HG02943 (cell line): Measurements from ENCODE around the gene ZNF398.
"Not testable (repeated sequence)": the region's sequence is repeated elsewhere in the genome, so short reads cannot be mapped to it uniquely, and the experiment has no call there.

Source experiments
- ATAC-seq: cut with Tn5 transposase; IDR thresholded peaks from one replicate; pipeline ENCODE4 v1.9.1; 2021; ENCODE audit warnings: mild to moderate bottlenecking, low read depth, moderate library complexity; ENCODE audit not compliant: unreplicated experiment

The ZNF398 gene, protein sequence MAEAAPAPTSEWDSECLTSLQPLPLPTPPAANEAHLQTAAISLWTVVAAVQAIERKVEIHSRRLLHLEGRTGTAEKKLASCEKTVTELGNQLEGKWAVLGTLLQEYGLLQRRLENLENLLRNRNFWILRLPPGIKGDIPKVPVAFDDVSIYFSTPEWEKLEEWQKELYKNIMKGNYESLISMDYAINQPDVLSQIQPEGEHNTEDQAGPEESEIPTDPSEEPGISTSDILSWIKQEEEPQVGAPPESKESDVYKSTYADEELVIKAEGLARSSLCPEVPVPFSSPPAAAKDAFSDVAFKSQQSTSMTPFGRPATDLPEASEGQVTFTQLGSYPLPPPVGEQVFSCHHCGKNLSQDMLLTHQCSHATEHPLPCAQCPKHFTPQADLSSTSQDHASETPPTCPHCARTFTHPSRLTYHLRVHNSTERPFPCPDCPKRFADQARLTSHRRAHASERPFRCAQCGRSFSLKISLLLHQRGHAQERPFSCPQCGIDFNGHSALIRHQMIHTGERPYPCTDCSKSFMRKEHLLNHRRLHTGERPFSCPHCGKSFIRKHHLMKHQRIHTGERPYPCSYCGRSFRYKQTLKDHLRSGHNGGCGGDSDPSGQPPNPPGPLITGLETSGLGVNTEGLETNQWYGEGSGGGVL

DNA sequence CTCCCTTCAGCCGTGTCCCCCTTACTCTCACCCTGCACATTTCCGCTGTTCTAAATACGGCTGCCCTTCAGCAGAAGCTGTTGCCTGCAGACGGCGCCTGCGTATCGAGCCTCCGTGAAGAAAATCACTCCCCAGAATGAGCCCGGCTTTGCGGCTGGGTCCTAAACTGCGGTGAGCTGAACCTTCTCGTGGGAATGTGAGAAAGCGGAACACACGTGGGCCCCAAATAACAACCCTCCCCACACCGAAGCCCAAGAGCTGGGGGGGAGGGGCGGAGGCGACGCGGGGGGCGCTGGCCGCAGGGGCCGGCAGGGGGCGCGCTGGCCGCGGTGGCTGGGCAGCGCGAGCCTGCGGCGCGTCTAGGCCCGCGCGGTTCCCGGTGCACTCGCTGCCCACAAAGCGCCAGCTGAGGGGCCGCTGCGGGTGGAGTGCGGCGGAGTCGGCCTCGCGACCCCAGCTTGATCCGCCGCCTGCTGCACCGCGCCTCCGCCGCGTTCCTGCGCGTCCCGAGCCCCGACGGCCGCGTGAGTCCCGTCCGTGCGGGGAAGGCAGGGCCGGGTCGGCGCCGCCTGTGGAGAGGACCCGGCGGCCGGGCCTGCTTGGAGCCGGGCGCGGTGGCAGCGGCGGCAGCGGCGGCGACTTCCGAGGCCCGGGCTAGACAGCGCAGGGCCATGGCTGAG is at the start of gene ZNF398:
TSS of gene ZNF398 (plus strand) at position 382 of the 680 bp plus-strand sequence. CDS start at position 672, 290 bp downstream.
- peak; percentile 62 for ATAC-seq

DNA sequence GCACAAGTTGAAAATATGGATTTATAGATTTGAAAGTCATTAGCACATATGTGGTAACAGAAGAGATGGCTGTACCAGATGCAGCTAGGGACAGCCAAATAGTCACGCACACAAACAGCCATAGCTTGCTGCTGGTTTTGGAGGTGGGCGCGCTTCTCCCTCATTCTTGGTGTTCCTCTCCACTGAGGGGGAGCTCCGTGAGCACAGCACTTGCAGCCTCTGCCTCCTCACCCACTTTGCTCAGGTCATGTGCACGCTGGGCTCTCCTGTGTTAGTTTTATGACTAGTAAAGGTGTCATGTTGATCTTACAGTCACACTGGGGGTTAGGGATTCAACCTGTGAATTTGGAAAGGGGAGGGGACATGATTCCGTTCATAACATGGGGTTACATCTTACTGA is 48.2 kb upstream of the ZNF398 start:
- ATAC-seq: no peak

DNA sequence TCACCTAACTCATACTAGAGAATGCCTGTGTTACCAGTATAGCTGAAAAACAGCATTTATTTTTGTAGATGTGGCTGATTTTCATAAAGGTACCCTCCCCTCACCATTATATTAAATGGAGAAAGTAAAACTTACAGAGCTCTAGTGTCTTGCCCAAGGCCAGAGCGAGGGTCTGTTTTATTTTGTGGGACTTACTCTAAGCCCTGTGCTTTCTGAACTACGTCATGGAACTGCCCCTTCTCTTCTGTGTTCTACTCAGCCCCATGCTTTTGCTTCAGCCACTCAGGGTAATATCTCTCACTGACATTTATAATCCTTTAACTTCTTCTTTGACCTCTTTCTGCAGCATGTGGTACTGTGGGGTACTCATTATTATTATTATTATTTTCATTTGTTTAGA is 46.4 kb upstream of the ZNF398 start:
- ATAC-seq: no peak

DNA sequence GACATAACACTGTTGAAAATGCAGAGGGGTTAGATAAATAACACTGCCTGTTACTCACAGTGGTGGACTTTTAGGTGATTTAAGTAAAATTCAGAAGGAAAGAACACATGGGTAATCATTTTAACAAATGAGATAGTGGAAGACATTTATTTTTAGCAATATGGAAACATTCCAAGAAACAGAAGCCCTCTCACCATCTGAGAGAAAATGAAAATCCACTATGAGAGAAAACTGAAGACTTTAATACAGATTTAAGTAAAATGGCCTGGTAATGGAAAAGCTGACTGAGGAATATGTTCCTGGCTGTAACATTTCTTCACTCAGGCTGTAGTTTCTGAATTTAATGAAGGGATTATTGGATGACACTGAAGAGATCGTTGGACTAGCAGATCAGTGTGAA is 44.6 kb upstream of the ZNF398 start:
- no peak for ATAC-seq

DNA sequence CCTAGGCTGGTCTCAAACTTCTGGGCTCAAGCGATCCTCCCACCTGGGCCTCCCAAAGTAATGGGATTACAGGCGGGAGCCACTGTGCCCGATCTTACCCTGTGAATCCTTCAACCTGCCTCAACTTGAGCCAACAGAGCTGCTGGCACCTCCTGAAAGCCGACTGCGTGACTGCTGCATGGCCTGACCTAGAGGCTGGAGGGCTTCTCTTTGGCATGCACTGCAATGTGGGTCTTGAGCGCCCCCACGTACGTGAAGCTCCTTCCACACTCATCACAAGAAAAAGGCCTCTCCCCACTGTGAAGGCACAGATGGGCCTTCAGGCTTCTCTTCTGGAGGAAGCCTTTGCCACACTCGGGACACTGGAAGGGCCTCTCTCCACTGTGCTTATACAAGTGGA is 43.8 kb upstream of the ZNF398 start:
- ATAC-seq: no peak

DNA sequence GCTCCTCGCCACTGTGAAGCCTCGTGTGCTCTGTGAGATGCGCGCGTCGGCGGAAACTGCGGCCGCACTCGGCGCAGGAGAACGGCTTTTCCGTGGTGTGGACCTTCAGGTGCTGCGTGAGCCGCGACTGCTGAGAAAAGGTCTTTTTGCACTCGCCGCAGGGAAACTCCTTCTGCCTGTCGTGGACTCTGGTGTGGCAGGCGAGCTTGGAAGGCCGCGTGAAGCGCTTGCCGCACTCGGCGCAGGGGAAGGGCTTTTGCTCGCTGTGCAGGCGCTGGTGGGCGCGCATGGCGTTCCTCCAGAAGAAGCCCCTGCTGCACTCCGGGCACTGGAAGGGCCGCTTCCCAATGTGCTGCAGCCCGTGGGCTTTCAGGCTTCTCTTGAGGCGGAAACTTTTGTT is 43.0 kb upstream of the ZNF398 start:
- no peak for ATAC-seq

DNA sequence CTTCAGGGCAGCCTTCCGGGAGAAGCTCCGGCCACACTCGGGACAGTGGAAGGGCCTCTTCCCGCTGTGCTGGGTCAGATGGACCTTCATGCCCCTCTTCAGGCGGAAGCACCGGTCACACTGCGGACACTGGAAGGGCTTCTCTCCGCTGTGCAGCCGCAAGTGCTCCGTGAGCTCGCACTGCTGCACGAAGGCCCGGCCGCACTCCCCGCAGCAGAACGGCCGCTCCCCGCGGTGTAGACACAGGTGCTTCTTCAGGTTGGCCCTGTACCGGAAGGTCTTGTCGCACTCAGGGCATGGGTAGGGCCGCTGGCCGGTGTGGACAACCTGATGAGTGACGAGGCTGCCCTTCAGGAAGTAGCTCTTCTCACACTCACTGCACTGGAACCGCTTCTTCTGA is 42.5 kb upstream of the ZNF398 start:
- no peak for ATAC-seq

DNA sequence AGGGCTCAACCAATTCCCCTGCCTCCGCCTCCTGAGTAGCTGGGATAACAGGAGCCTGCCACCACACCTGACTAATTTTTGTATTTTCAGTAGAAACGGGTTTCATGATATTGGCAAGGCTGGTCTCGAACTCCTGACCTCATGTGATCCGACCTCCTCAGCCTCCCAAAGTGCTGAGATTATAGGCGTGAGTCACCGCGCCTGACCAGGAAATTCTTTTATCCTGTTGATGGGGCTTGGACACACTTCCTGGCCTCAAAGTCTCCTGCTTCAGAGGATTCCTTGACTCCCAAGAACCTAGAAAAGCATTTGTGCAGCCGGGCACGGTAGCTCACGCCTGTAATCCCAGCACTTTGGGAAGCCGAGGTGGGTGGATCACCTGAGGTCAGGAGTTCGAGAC is 37.3 kb upstream of the ZNF398 start:
- no peak for ATAC-seq

DNA sequence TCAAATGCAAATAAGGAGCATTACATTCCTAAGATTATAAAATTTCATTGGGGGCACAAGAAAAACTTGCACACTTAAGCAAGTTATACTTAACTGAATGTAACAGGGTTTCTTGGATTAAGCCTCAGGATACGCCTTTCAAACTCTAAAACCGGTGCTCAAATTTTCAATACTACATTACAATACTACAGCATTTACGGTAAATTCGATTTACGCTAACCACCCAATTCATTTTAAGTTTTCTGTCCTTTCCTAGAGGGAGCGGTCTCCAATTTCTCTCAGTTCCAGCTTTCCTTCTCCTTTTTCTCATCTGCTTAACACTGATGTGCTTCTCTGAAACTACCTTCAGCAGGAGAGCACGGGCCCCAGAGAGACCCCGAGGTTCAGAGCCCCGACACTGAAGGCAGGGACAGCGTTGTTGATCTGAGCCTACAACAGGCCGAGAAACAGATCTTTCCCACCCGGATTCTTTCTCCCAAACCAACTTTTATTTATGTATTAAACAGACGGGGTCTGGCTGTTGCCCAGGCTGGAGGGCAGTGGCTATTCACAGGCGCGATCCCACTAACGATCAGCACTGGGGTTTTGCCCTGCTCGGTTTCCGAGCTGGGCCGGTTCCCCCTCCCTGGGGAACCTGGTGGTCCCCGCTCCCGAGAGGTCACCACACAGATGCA is 21.9 kb upstream of the ZNF398 start:
- no peak for ATAC-seq

DNA sequence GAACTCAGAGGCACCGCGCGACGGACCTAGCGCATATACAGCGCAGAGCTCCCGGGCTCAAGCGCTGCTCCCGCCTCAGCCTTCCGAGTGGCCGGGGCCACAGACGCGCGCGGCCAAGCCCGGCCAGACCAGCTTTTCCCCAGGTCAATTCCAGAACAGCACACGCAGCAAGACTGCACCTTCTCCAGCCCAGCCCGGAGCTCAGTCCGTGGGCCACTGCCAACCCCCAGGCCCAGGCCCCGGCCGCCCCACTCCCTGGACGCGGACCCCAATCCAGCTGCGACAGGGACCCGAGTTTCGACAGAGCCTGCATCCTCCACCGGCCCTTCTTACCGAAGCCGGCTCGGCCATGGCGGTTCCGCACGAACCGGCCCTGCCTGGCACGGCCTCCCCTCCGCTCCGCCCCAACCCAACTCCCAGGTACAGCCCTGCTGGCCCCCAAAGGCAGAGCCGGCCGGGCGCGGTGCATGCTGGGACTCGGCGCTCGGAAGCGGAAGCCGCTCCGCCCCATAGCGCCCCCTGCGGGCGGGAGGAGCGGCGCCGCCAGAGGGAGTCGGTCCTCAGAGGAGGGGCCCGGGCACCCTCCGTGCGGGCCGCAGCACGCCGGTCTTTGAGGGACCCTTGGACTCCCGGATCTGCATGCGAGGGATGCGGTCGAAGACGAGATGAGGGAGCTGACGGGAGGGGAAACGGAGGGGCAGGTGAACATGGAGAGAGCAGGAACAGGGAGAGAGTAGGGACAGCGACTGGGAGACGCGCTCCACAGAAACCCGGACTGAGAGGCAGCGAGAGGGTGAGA is 21.2 kb upstream of the ZNF398 start, which contains the start of gene ZNF425:
TSS of gene ZNF425 (minus strand) at position 462 of the 799 bp plus-strand sequence. CDS start at position 351, 111 bp downstream.
- peak; percentile 78 for ATAC-seq

DNA sequence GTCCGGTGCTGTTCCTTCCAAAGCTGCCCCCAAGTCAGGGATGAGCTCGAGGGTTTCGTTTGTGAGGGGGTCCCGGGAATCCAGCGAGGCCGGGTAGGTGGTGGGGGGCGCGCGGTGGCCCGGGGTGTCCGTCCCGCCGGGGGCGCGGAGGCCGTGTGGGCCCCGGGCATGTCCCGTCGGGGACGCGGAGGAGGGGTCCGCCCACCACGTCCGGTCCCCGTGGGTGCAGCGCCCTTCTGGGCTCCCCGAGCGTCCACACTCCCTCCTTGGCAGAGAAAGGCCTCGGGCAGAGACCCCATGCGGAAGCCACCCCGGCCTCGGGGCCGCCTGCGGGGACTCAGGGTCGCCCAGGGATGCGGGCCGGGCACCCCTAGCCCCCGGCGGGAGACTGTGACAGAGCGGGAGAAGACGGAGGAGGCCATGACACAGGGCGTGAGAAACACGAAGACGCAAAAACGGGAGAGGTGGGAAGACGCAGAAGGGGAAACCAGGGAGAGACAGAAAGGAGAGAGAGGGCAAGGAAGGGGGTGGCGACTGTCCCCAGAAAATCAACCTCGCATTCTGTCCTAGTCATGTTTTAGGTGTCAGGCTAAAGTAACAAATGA is 20.5 kb upstream of the ZNF398 start:
- ATAC-seq: peak; percentile 44

DNA sequence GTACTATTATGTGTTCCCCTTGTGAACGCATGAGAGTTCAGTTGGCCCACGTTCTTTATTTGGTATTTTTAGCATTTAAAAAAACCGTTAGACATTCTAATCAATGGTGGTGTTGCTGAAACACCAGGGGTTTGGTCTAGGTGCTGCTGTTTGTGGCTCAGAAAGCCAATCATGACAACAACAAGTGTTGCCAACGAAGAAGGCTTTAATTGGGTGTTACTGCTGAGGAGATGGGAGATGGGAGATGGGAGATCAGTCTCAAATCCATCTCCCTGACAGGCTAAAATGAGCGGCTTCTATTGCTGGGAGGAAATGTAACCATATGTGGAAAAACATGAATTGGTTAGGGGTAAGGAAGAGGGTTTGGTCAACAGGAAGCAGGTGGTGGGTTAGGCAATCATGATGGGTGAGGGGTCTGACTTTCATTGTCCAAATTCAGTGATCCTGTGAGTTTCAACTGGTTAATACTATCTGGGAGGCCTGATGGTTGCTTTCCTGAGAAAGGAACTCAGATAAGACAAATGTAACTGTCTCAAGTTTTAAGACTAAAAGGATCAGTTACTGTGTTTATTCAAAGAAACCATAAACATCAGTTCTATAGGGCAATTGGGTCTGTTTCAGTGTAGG is 16.6 kb upstream of the ZNF398 start:
- no peak for ATAC-seq

DNA sequence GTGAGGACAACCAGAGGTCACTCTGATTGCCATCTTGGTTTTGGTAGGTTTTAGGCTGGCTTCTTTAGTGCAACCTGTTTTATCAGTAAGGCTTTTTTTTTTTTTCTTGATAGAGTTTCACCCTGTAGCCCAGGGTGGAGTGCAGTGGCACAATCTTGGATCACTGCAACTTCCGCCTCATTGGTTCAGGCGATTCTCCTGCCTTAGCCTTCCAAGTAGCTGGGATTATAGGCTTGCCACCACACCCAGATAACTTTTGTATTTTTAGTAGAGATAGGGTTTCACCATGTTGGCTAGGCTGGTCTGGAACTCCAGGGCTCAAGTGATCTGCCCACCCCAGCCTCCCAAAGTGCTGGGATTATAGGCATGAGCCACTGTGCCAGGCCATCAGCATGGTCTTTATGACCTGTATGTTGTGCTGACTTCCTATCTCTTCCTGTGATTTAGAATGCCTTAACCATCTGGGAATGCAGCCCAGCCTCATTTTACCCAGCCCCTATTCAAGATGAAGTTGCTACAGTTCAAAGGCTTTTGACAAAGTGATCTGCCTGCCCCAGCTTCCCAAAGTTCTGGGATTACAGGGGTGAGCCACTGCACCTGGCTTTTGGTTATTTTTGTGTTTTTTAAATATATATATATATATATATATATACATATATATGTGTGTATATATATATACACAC is 14.1 kb upstream of the ZNF398 start:
- ATAC-seq: no peak

DNA sequence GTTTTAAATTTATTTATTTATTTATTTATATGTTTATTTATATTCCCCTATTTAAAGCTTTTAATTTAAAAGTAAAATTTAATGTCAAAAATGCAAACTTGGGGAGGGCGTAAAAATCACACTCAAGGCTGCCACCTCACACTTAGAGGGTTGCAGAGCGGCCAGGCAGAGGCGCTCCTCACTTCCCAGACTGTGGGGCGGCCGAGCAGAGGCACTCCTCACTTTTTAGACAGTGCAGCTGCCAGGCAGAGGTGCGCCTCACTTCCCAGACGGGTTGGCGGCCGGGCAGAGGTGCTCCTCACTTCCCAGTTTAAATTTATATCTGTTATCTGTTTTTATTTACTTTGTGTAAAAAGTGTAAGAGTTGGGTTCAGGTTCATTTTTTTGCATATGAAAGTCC is 11.1 kb upstream of the ZNF398 start:
- ATAC-seq: no peak

DNA sequence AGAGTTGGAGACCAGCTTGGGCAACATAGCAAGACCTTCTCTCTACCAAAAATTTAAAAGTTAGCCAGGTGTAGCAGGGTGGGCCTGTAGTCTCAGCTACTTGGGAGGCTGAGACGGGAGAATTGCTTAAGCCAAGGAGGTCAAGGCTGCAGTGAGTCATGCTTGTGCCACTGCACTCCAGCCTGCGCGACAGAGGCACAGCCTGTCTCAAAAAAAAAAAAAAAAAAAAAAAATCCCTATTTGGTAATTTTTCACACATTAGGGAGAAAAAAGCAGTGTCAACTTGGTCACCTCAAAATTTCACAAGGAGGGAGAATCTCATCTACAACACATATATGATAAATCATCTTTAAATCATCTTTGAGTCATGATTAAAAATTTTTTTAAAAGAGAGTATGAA is 6.4 kb upstream of the ZNF398 start:
- ATAC-seq: no peak

DNA sequence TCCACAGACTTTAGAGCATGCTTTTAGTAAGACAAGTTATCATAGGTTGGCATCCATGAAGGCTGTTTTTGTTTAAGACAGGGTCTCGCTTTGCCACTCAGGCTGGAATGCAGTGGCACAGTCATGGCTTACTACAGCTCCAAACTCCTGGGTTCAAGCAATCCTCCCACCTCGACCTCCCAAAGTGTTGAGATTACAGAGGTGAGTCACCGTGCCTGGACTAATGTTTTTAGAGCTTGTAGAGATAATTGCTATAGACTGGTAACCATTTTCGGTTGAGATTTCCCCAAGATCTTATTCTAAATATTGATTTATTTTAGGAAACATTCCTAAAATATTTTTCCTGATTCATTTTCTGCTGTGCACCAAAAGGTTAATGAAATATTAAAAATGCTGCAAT is 5.4 kb upstream of the ZNF398 start:
- no peak for ATAC-seq

DNA sequence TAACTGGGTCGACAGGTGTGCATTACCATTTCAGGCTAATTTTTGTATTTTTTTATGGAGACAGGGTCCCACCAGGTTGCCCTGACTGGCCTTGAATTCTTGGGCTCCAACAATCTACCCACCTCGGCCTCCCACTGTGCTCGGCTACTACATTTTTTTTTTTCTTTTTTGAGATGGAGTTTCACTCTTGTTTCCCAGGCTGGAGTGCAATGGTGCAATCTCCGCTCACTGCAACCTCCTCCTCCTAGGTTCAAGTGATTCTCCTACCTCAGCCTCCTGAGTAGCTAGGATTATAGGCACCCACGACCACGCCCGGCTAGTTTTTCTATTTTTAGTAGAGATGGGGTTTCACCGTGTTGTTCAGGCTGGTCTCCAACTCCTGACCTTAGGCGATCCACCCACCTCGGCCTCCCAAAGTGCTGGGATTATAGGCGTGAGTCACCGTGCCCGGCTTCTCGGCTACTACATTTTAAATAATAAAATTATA is 2.8 kb upstream of the ZNF398 start:
- not testable (repeated sequence) for ATAC-seq

DNA sequence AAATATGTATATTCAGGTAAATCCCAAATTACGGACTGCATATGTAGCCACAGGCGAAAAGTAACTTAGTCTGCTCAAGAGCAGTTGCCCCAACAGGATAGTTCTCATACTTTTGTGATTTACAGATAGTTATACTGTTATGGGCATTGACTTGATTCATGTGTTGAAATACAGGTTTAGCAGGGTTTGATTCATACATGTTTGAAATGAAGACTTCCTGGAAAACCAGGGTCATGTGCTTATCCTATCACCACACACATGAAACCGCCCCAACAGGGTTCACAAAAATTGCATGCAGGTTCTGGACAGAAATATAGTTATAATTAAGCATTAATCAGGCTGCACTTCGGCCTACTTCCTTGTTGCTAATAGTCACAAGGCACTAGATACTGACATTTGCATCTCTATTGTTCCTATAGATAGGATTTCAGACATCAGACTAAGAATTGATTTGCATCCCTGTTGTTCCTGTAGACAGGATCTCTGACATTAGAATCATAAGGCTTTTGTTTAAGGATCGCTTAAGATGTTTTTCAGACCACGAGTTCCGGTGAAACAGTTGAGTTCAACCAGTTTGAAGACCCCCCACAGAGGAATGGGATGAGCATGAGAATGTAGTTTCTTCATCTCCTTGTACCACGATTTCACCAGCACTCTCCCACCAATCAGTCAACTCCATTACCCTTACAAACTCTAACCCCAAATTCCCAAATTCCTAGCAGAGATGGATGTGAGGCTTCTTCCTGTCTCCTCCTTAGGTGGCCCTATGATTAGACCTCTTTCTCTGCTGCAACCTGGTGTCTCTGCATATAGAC is 2.0 kb upstream of the ZNF398 start:
- ATAC-seq: no peak
